C4-2B (cell line): ENCODE data around the gene NELL1.

ENCODE experiments used
- H3K27ac ChIP-seq: fragments of 450-650 bp; 2 replicates; pipeline ENCODE4 v1.5.1; 2017
- CTCF ChIP-seq: fragments of 450-650 bp; conservative IDR thresholded peaks from 2 replicates; pipeline ENCODE4 v1.5.1; 2017; ENCODE audit warnings: mild to moderate bottlenecking
- ZFX ChIP-seq: fragments of 450-650 bp; IDR thresholded peaks from 2 replicates; pipeline ENCODE4 v1.6.1; 2017

The NELL1 gene

DNA sequence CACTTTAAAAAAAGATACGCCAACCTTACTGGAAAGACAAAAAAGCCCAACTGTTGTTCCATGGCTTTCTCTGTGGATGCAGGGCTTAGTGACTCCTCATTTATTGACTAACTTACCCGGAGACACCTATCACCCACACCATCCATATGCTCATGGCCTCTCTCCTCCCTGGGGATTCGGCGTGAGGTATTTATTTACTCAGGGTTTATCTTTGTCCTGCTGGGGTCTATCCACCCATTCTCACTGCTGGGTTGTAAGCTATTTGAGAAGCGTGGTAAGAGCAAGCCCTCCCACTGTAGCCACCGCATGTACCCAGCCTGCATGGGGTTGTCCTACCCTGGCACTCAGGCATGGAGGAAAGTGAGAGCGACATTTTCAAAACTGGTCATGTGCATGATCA is 93.6 kb downstream of the NELL1 start:
- no peak overlapping the region for H3K27ac ChIP-seq
- no peak for TF ChIP-seq ZFX
- no peak for TF ChIP-seq CTCF

DNA sequence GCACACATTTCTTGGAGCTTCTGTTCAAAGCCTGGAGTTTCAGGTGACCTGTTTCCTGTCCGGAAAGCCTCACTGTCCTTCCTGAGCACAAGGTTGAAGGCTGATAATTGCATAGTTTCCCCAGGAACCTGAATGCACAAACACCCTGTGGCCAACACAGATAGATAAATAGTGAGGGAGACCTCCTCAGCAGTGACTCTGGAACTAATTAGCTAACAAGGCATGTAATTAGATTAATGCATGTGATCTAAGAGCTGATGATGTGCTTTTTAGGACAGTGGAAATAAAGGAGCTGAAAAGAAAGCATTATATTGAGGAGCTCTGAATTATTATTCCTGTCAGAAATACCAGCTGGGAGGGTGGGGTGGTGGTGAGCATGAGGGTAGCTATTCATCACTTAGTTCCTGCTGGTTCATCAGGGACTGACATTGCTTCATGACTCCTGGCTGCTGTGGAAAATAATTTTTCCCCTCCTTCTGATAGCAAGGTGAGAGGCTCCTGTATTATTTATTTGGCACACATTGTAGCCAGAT is 101.1 kb downstream of the NELL1 start:
- TF ChIP-seq ZFX = no peak
- TF ChIP-seq CTCF = no peak

DNA sequence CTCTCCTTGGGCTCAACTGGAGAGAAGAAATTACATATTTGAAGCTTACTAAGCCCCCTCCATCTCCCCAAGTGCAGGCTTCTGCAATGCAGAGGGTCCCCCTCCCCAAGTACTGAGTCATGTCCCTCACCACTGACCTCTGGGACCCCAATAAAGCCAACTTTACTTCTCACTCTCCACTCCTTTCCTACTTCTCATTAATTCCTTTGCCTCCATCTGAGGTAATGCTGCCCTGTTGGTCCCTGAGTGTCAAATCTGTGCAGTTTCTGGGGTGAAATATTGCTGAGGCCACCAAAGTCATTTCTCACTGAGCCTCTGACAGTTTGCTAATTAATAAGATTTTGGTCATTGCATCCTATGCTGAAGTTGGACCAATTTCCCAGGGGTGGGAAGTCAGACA is 101.6 kb downstream of the NELL1 start:
- H3K27ac ChIP-seq = no peak overlapping the region
- TF ChIP-seq CTCF = no peak
- no peak for TF ChIP-seq ZFX

More for the DNA sequence above, 101.1 kb downstream of the NELL1 start:
- no peak overlapping the region for H3K27ac ChIP-seq

DNA sequence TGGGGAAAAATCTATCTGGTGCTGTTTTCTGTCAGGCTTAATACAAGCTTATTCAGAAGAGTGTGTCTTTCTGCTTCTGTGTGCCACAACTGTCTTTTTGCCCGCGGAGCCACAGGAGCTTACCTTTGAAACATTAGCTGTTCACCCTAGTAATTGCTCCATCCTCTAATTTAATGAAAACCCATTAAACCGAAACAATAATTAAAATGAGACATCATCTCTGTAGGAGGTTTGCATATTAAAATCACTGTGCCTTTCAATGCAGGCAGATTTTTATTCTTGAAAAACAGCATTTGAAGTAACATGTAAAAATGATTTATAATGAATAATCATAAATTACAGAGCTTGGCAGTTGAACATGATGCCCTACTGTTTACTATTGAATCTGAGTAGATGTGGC is 102.3 kb downstream of the NELL1 start:
- no peak for TF ChIP-seq ZFX
- no peak for TF ChIP-seq CTCF

DNA sequence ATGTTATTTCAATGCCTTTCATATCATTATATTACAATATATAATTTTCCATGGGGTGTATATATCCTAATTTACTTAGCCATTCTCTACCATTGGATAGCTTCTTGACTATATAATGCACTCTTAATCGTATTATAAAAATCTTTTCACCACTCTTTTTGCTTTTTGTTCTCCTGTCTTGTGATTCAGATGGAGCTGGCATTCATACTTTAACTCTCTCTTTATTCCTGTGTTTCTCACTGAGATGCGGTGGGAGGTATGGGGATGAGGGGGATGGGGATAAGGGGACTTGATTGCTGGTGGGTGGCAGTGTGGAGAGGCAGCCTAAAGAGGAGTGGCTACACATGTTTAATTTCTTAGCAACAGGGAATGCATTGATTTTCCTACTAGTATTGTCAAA is 105.9 kb downstream of the NELL1 start:
- no peak overlapping the region for H3K27ac ChIP-seq
- TF ChIP-seq CTCF (no peak), ZFX (no peak)

More for the DNA sequence above, 102.3 kb downstream of the NELL1 start:
- no peak overlapping the region for H3K27ac ChIP-seq

GRCh38 chr11:20782775-20783174 is 113.4 kb downstream of the NELL1 start:
- no peak for TF ChIP-seq CTCF
- no peak for TF ChIP-seq ZFX
- H3K27ac ChIP-seq = no peak overlapping the region

GRCh38 chr11:20783220-20783619 is 113.8 kb downstream of the NELL1 start:
- TF ChIP-seq CTCF (no peak), ZFX (no peak)
- H3K27ac ChIP-seq = no peak overlapping the region
